KMS-11 (cell line): ENCODE measurements around the gene RAPGEF1.

Source experiments
- H2AFZ ChIP-seq: fragments of 200-600 bp; sonication (generic); 2 replicates; pipeline ENCODE4 v1.6.1; 2016; ENCODE audit warnings: antibody characterized with exemption, mixed run types, low read depth
- H3K27ac ChIP-seq: fragments of 200-600 bp; sonication (generic); 2 replicates; pipeline ENCODE4 v1.6.1; 2016; ENCODE audit warnings: mild to moderate bottlenecking, mixed run types
- H3K27me3 ChIP-seq: fragments of 200-600 bp; sonication (generic); 2 replicates; pipeline ENCODE4 v1.6.1; 2017; ENCODE audit warnings: mild to moderate bottlenecking, low read depth, mixed run types, moderate library complexity; ENCODE audit not compliant: insufficient read depth
- H3K36me3 ChIP-seq: fragments of 200-600 bp; sonication (generic); 2 replicates; pipeline ENCODE4 v1.6.1; 2017; ENCODE audit warnings: mild to moderate bottlenecking, mixed run types; ENCODE audit not compliant: insufficient read depth
- H3K4me1 ChIP-seq: fragments of 200-600 bp; sonication (generic); 2 replicates; pipeline ENCODE4 v1.6.1; 2016; ENCODE audit warnings: mild to moderate bottlenecking, low read depth, mixed run types; ENCODE audit not compliant: poor library complexity, severe bottlenecking
- H3K4me2 ChIP-seq: fragments of 200-600 bp; sonication (generic); 2 replicates; pipeline ENCODE4 v1.7.0; 2016; ENCODE audit warnings: mild to moderate bottlenecking, mixed run types
- H3K4me3 ChIP-seq: fragments of 200-600 bp; sonication (generic); IDR thresholded peaks from 2 replicates; pipeline ENCODE4 v1.6.1; 2017; ENCODE audit warnings: low read depth, low read length, mixed read lengths; ENCODE audit not compliant: insufficient read depth
- H3K79me2 ChIP-seq: fragments of 200-600 bp; sonication (generic); 2 replicates; pipeline ENCODE4 v1.6.1; 2016; ENCODE audit warnings: low read depth, mixed run types; ENCODE audit not compliant: insufficient read depth
- H3K9ac ChIP-seq: fragments of 200-600 bp; sonication (generic); 2 replicates; pipeline ENCODE4 v1.6.1; 2016; ENCODE audit warnings: mild to moderate bottlenecking, mixed run types
- H4K20me1 ChIP-seq: fragments of 200-600 bp; sonication (generic); 2 replicates; pipeline ENCODE4 v1.6.1; 2016; ENCODE audit warnings: mild to moderate bottlenecking, mixed run types; ENCODE audit not compliant: insufficient read depth
- CTCF ChIP-seq: fragments of 200-600 bp; sonication (generic); conservative IDR thresholded peaks from 2 replicates; pipeline ENCODE4 v1.6.1; 2017; ENCODE audit warnings: low read depth, mild to moderate bottlenecking, antibody characterized with exemption, low read length, moderate library complexity, mixed read lengths

Gene RAPGEF1

GRCh38 chr9:131590449-131590848, 149.4 kb downstream of the RAPGEF1 start:
- H3K36me3 ChIP-seq, result peaks cover under 1% of the 10 kb centered on the region; the same call in 1 of the 2 replicates
- no peak for TF ChIP-seq CTCF
- H2AFZ ChIP-seq, result no peak overlapping the region
- no peak overlapping the region for H3K4me2 ChIP-seq
- H3K27me3 ChIP-seq, result no peaks in the 10 kb centered on the region
- no peaks in the 10 kb centered on the region for H3K79me2 ChIP-seq
- no peak overlapping the region for H3K27ac ChIP-seq
- H3K4me3 ChIP-seq, result no peak overlapping the region
- no peak overlapping the region for H3K9ac ChIP-seq
- H3K4me1 ChIP-seq, result no peaks in the 10 kb centered on the region
- no peaks in the 10 kb centered on the region for H4K20me1 ChIP-seq

GRCh38 chr9:131589993-131590392, 149.9 kb downstream of the RAPGEF1 start:
- no peak overlapping the region for H3K9ac ChIP-seq
- H3K27ac ChIP-seq, result no peak overlapping the region
- TF ChIP-seq CTCF, result no peak
- no peak overlapping the region for H2AFZ ChIP-seq
- H3K27me3 ChIP-seq, result no peaks in the 10 kb centered on the region
- no peaks in the 10 kb centered on the region for H3K4me1 ChIP-seq
- no peak overlapping the region for H3K4me2 ChIP-seq
- no peak overlapping the region for H3K4me3 ChIP-seq
- peaks cover 3% of the 10 kb centered on the region; the same call in 1 of the 2 replicates for H3K36me3 ChIP-seq
- H4K20me1 ChIP-seq, result no peaks in the 10 kb centered on the region
- H3K79me2 ChIP-seq, result no peaks in the 10 kb centered on the region

- Histone ChIP-seq H3K9ac (no peak overlapping the region), H3K4me3 (no peak overlapping the region), H4K20me1 (no peaks in the 10 kb centered on the region), H3K36me3 (peaks cover 3% of the 10 kb centered on the region; the same call in 1 of the 2 replicates), H3K4me1 (no peaks in the 10 kb centered on the region), H3K4me2 (no peak overlapping the region), H3K79me2 (no peaks in the 10 kb centered on the region), H3K27ac (no peak overlapping the region), H3K27me3 (no peaks in the 10 kb centered on the region), H2AFZ (no peak overlapping the region)
- no peak for TF ChIP-seq CTCF
Measured at GRCh38 chr9:131589124-131589711, 150.7 kb downstream of the RAPGEF1 start.

- H3K36me3 ChIP-seq, result peaks cover 3% of the 10 kb centered on the region; the same call in 1 of the 2 replicates
Measured at GRCh38 chr9:131588396-131588795, 151.5 kb downstream of the RAPGEF1 start.

More at GRCh38 chr9:131588396-131588795, 151.5 kb downstream of the RAPGEF1 start:
- no peaks in the 10 kb centered on the region for H3K27me3 ChIP-seq
- H3K27ac ChIP-seq, result no peak overlapping the region
- no peaks in the 10 kb centered on the region for H4K20me1 ChIP-seq
- H2AFZ ChIP-seq, result no peak overlapping the region
- H3K4me3 ChIP-seq, result no peak overlapping the region
- no peak overlapping the region for H3K9ac ChIP-seq
- no peaks in the 10 kb centered on the region for H3K79me2 ChIP-seq
- no peaks in the 10 kb centered on the region for H3K4me1 ChIP-seq
- H3K4me2 ChIP-seq, result no peak overlapping the region
- no peak for TF ChIP-seq CTCF
